ENCODE results near the gene KCNF1.

DNA sequence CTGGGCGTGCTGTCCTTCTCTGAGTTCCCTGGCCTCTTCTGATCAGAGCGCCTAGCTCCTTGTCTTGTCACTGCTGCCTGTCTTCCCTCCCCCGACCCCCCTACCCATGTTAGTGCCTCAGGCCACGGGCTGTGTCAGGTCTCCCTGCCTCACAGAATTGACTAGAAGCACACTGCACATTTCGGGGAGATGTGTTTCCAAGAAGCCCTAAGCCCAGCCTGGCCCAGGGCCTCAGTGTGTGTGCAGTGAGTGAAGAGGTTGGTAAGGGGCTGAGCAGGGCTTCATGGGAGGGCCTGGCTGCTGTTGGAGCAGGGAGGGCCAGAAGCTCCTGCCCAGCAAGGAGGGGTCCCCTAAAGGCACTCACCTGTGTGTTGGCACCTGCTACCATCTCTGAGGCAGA lies 13.1 kb downstream of the KCNF1 start:
- TF ChIP-seq, protein P1, sequence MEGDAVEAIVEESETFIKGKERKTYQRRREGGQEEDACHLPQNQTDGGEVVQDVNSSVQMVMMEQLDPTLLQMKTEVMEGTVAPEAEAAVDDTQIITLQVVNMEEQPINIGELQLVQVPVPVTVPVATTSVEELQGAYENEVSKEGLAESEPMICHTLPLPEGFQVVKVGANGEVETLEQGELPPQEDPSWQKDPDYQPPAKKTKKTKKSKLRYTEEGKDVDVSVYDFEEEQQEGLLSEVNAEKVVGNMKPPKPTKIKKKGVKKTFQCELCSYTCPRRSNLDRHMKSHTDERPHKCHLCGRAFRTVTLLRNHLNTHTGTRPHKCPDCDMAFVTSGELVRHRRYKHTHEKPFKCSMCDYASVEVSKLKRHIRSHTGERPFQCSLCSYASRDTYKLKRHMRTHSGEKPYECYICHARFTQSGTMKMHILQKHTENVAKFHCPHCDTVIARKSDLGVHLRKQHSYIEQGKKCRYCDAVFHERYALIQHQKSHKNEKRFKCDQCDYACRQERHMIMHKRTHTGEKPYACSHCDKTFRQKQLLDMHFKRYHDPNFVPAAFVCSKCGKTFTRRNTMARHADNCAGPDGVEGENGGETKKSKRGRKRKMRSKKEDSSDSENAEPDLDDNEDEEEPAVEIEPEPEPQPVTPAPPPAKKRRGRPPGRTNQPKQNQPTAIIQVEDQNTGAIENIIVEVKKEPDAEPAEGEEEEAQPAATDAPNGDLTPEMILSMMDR (IDR thresholded peaks at IDR 0.05) = no peak
- TF ChIP-seq, protein P2, sequence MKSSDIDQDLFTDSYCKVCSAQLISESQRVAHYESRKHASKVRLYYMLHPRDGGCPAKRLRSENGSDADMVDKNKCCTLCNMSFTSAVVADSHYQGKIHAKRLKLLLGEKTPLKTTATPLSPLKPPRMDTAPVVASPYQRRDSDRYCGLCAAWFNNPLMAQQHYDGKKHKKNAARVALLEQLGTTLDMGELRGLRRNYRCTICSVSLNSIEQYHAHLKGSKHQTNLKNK (CRISPR knock-in tag; IDR thresholded peaks at IDR 0.05) = no peak
- TF ChIP-seq SP1 (CRISPR knock-in tag; conservative IDR thresholded peaks at IDR 0.05) (no peak), HMGXB4 (CRISPR knock-in tag; IDR thresholded peaks at IDR 0.05) (no peak), ZNF263 (CRISPR knock-in tag; IDR thresholded peaks at IDR 0.05; ENCODE audit: low read depth) (no peak), MAX (CRISPR knock-in tag; IDR thresholded peaks at IDR 0.05) (no peak), ATF2 (CRISPR knock-in tag; IDR thresholded peaks at IDR 0.05; ENCODE audit: borderline replicate concordance, low read depth) (no peak), STAT6 (CRISPR knock-in tag; conservative IDR thresholded peaks at IDR 0.05; ENCODE audit: low read depth) (no peak), JUN (CRISPR knock-in tag; IDR thresholded peaks at IDR 0.05) (no peak), FOXK1 (CRISPR knock-in tag; IDR thresholded peaks at IDR 0.05) (no peak), ZNF512 (CRISPR knock-in tag; IDR thresholded peaks at IDR 0.05; ENCODE audit: borderline replicate concordance) (no peak), NFE2L1 (CRISPR knock-in tag; IDR thresholded peaks at IDR 0.05) (no peak), ZNF232 (CRISPR knock-in tag; IDR thresholded peaks at IDR 0.05) (no peak)
- TF ChIP-seq, protein P3, sequence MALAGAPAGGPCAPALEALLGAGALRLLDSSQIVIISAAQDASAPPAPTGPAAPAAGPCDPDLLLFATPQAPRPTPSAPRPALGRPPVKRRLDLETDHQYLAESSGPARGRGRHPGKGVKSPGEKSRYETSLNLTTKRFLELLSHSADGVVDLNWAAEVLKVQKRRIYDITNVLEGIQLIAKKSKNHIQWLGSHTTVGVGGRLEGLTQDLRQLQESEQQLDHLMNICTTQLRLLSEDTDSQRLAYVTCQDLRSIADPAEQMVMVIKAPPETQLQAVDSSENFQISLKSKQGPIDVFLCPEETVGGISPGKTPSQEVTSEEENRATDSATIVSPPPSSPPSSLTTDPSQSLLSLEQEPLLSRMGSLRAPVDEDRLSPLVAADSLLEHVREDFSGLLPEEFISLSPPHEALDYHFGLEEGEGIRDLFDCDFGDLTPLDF (CRISPR knock-in tag; IDR thresholded peaks at IDR 0.05) = no peak
